ENCODE results near the gene UVRAG. TPM values are rescaled to one million over a fixed set of nuclear protein-coding genes. Genes with fewer than 3 reads are reported as not detected.

The UVRAG gene
- total RNA-seq, 1 donor from 2014 or later = 8.8 TPM

DNA sequence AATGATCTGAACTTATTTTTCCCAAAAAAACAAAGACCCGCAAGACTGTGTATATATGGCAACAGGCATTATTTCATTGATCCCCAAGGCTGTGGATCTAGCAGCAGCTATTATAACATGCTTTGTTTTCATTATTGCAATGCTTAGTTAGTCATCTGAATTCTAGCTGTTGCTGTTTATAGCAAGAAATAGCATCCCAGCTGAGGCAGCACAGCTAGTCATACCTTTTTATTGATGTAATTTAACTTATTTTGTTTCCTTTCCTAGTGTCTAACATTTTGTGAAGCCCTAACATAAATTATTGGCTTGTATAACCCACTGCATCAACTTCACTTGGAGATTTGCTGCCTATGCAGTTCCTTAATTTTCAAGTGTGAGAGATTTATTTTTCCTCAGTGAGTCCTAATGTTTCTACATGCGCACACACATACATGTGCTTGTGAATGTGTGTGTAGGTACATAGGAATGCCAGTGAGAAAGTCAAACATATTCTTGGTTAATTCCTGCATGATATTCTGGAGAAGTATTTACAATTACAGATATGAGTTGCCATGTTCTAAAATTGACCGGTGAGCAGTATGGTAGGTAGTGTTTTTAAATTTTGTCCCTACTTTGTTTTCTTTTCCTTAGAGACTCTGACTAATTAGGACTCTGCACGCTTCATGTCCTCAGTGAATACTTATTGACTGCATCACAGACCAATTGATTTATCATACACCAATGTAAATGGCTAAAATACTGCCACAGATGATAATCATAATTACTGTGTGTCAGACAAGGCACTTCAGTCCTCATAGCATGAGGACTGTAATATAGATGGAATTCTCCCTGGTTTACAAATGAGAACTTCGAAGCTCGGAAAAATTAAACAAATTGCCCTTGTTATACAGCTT is 272.0 kb downstream of the UVRAG start:
- ATAC-seq = no peak

GRCh38 chr11:76087749-76088148 is 272.7 kb downstream of the UVRAG start:
- no peak for DNase-seq (ENCODE audit: low spot score)
- ATAC-seq = no peak

More for the DNA sequence above, 272.0 kb downstream of the UVRAG start:
- DNase-seq (ENCODE audit: low spot score) = no peak

GRCh38 chr11:76088511-76088910 is 273.5 kb downstream of the UVRAG start:
- DNase-seq (ENCODE audit: low spot score) (no peak), ATAC-seq (no peak)

GRCh38 chr11:76090174-76090573 is 275.2 kb downstream of the UVRAG start:
- ATAC-seq (no peak), DNase-seq (ENCODE audit: low spot score) (no peak)

DNA sequence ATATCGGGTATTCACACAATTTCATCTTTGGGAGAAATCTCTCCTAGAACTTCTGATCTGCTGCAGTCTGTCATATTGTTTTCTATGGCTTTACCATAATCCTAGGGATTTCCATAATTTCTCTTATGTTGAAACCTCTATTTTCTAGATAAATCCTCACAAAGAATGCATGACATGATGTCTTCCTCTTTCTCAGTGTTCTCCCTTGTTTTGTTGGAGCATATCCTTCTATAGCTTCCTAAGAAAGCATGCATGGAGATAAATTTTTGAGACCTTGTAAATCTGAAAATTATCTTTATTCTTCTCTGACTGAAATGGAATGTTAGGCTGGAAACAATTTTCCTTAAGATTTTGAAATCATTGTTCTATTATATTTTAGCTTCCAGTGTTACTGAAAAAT is 275.8 kb downstream of the UVRAG start:
- ATAC-seq = no peak

GRCh38 chr11:76094740-76095139 is 279.7 kb downstream of the UVRAG start:
- DNase-seq (ENCODE audit: low spot score) = no peak
- no peak for ATAC-seq

More for the DNA sequence above, 275.8 kb downstream of the UVRAG start:
- DNase-seq (ENCODE audit: low spot score) = no peak

DNA sequence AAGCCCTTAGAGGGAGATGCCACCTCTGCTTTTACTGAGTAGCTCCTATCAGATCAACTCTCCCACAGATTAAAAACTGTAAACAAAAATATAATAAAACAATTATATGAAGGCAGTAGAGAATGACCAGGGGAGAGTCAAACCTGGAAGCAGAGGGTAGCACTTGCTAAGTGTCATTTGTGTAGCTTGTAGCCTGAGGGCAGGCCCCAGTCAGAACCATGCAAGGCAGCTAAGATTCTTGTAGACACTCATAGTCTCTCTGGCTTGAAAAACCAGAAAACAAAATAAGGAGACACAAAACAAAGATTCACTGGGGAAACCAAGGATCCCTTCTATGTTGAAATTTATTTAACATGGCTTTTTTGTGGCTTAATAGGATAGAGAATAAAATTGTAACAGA is 280.9 kb downstream of the UVRAG start:
- DNase-seq (ENCODE audit: low spot score) (no peak), ATAC-seq (no peak)

- no peak for DNase-seq (ENCODE audit: low spot score)
- no peak for ATAC-seq
Observed at GRCh38 chr11:76096552-76096951, 281.5 kb downstream of the UVRAG start.

- DNase-seq (ENCODE audit: low spot score) (no peak), ATAC-seq (peak; percentile 45)
Observed at GRCh38 chr11:76102802-76103201, 287.8 kb downstream of the UVRAG start.

DNA sequence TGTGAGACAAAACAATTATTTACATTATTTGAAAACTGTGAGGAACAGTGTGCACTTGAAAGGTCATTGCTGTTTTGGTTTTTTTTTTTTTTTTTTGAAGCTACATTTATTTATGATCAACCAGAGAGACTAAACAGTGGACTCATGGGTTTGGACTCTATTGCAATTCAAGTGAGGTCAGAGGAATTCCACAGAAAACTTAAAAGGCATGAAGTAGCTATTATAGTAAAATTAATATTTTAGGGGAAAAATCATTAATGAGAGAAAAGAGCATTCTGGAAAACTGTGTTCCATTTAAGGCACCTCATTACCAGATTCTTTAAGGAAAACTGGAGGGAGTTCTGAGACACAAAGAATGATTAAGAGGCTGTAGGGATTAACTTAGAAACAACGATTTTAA is 288.4 kb downstream of the UVRAG start:
- ATAC-seq (no peak), DNase-seq (ENCODE audit: low spot score) (no peak)

DNA sequence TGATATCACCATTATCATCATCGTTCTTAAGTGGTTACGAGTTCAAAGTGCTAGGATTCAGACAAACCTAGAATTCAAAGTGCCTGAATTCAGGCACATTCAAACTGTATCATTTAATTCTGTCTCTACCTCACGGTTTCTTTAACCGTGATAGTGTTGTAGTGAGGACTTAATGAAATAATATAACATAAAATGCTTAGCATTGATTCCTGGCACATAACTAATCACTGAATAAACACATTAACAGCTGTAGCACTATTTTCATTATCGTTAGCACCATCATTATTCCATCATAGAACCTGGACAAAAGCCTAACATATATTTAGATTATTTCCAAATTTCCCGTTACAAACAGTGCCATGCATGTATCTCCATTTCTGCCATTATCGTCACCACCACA is 289.3 kb downstream of the UVRAG start:
- no peak for DNase-seq (ENCODE audit: low spot score)
- ATAC-seq = no peak

- ATAC-seq (no peak), DNase-seq (ENCODE audit: low spot score) (no peak)
Observed at GRCh38 chr11:76105637-76106036, 290.6 kb downstream of the UVRAG start.

DNA sequence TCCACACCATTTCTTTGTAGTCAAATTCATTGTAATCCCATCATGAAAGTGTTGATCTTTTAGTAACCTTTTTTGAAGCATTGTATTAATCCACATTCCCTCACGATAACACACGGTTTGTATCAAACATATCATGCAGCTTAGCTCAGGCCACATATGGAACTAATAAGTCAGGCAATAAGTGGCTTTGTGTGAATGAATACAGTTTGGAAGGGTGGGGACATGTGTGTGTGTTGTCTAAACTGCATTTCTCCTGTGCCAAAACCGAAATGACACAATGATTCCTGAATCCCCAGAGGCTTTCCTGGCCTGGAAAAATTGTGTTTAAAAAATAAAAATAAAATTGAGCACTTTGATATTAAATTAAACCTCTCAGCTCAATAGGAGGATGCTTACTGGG is 293.0 kb downstream of the UVRAG start:
- no peak for DNase-seq (ENCODE audit: low spot score)
- no peak for ATAC-seq

- DNase-seq (ENCODE audit: low spot score) (no peak), ATAC-seq (no peak)
Observed at GRCh38 chr11:76114238-76114637, 299.2 kb downstream of the UVRAG start.

DNA sequence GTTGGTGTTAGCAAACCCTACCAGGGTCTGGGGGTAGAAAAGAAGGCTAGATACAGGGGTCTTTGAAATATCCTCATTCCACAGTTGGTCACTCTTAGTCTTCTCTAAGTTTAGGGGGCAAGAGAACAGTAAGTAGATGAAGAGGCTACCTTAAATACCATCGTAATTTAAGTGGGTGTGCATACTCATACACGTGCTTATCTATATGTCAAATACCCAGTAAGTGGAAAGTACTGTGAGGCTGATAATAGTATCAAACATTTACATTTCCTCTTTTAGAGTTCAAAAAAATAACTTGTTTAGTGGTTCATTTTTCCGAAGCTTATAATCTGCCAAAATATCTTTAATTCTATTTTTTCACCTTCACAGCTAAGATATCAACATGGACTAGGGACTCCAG is 300.5 kb downstream of the UVRAG start:
- ATAC-seq (no peak), DNase-seq (ENCODE audit: low spot score) (no peak)

GRCh38 chr11:76119032-76119431 is 304.0 kb downstream of the UVRAG start:
- no peak for ATAC-seq
- no peak for DNase-seq (ENCODE audit: low spot score)

GRCh38 chr11:76119779-76120178 is 304.8 kb downstream of the UVRAG start:
- ATAC-seq = peak; percentile 38
- no peak for DNase-seq (ENCODE audit: low spot score)

- DNase-seq (ENCODE audit: low spot score) (no peak), ATAC-seq (peak; percentile 37)
Observed at GRCh38 chr11:76120513-76121101, 305.6 kb downstream of the UVRAG start.

DNA sequence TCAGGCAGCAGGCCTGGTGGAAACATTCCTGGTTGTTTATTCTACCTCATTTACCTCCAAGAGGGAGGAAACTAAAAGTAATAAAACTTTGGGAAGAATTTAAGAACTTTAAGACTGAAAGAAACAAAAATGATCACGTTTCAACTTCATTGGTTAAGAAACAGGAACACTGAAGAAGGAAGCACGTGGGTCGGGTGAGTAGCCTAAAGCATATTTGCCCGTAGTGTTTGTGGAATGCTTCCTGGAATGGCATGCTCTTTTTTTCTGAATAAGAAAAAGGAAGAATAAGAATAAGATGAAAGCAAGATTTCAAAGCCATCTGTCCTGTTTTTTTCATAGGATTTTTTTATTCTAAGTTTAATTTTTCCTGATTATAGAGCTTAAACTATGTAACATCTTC is 308.2 kb downstream of the UVRAG start:
- no peak for DNase-seq (ENCODE audit: low spot score)
- ATAC-seq = no peak

GRCh38 chr11:76124905-76125770 is 310.1 kb downstream of the UVRAG start:
- no peak for ATAC-seq

GRCh38 chr11:76129729-76130128 is 314.7 kb downstream of the UVRAG start:
- DNase-seq (ENCODE audit: low spot score) (no peak), ATAC-seq (no peak)

More at GRCh38 chr11:76124905-76125770, 310.1 kb downstream of the UVRAG start:
- no peak for DNase-seq (ENCODE audit: low spot score)

Data from left lobe of liver (tissue), 2 donors.